Right forelimb (tissue), 1 donor: ENCODE data around the gene ORC6.

Experiments
- DNase-seq: peaks from one replicate; pipeline ENCODE4 v3.0.0-alpha.2; 2018

ORC6 gene

GRCh38 chr16:46701615-46702014, 12.2 kb downstream of the ORC6 start:
- DNase-seq = no peak

GRCh38 chr16:46702030-46702429, 12.6 kb downstream of the ORC6 start:
- no peak for DNase-seq

- DNase-seq = no peak
Measured at GRCh38 chr16:46706642-46707041, 17.2 kb downstream of the ORC6 start.

GRCh38 chr16:46709469-46710005, 20.1 kb downstream of the ORC6 start:
- DNase-seq = no peak

GRCh38 chr16:46711106-46712058, 21.9 kb downstream of the ORC6 start:
- DNase-seq = no peak

- DNase-seq = no peak
Measured at GRCh38 chr16:46712911-46713310, 23.5 kb downstream of the ORC6 start.

GRCh38 chr16:46713634-46714033, 24.2 kb downstream of the ORC6 start:
- DNase-seq = no peak

GRCh38 chr16:46714797-46715591, 25.5 kb downstream of the ORC6 start:
- DNase-seq = no peak

GRCh38 chr16:46715769-46716305, 26.4 kb downstream of the ORC6 start:
- DNase-seq = no peak

GRCh38 chr16:46717692-46718091, 28.2 kb downstream of the ORC6 start:
- DNase-seq = no peak

GRCh38 chr16:46718214-46718613, 28.8 kb downstream of the ORC6 start:
- DNase-seq = no peak

GRCh38 chr16:46719528-46719927, 30.1 kb downstream of the ORC6 start:
- no peak for DNase-seq

GRCh38 chr16:46720619-46721018, 31.2 kb downstream of the ORC6 start:
- no peak for DNase-seq

- DNase-seq = no peak
Measured at GRCh38 chr16:46721885-46722284, 32.4 kb downstream of the ORC6 start.

- no peak for DNase-seq
Measured at GRCh38 chr16:46727184-46727583, 37.7 kb downstream of the ORC6 start.

- DNase-seq = no peak
Measured at GRCh38 chr16:46727630-46728029, 38.2 kb downstream of the ORC6 start.

- no peak for DNase-seq
Measured at GRCh38 chr16:46728806-46729205, 39.3 kb downstream of the ORC6 start.

GRCh38 chr16:46729326-46729995, 40.0 kb downstream of the ORC6 start:
- DNase-seq = no peak

GRCh38 chr16:46730126-46730525, 40.7 kb downstream of the ORC6 start:
- no peak for DNase-seq

- no peak for DNase-seq
Measured at GRCh38 chr16:46730801-46731690, 41.6 kb downstream of the ORC6 start.

GRCh38 chr16:46731691-46732555, 42.5 kb downstream of the ORC6 start:
- no peak for DNase-seq
